ENCODE data around the gene CCL16. TPM values are rescaled to one million over a fixed set of nuclear protein-coding genes. Genes with fewer than 3 reads are reported as not detected.

Gene CCL16
- total and polyA plus RNA-seq, 7 donors = 0.04 TPM; not detected in 6

DNA sequence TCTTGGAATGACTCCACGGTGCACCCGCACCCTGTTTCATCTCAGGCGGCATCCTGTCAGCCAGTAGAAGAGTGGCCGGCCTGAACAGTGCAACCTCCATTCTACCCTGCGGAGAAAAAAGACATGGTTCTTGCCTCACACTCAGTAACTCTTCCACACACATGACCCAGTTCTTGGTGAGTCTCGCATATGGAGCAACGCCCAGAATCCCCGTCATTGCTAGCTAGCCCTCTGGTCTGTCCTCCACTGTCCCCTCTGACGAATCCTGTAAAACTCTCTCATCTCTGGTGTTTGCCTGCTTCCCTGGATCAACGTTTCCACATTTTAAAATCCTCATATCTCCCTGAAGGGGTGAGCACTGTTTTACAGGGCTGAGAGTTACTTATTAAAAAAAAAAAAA, 46.5 kb downstream of the CCL16 start:
- ATAC-seq (no peak), DNase-seq (no peak)
- TF ChIP-seq, protein P1, sequence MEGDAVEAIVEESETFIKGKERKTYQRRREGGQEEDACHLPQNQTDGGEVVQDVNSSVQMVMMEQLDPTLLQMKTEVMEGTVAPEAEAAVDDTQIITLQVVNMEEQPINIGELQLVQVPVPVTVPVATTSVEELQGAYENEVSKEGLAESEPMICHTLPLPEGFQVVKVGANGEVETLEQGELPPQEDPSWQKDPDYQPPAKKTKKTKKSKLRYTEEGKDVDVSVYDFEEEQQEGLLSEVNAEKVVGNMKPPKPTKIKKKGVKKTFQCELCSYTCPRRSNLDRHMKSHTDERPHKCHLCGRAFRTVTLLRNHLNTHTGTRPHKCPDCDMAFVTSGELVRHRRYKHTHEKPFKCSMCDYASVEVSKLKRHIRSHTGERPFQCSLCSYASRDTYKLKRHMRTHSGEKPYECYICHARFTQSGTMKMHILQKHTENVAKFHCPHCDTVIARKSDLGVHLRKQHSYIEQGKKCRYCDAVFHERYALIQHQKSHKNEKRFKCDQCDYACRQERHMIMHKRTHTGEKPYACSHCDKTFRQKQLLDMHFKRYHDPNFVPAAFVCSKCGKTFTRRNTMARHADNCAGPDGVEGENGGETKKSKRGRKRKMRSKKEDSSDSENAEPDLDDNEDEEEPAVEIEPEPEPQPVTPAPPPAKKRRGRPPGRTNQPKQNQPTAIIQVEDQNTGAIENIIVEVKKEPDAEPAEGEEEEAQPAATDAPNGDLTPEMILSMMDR (IDR thresholded peaks at IDR 0.05) = no peak
- Histone ChIP-seq H3K4me3 (no peak overlapping the region), H3K9me3 (no peaks in the 10 kb centered on the region), H3K4me1 (peaks cover 4% of the 10 kb centered on the region), H3K36me3 (ENCODE audit: insufficient read depth in 1 of 2, low read depth in 1 of 2) (no peaks in the 10 kb centered on the region), H3K27ac (no peak overlapping the region), H3K27me3 (ENCODE audit: insufficient read depth in 3 of 3, low read length in 2 of 3) (peaks cover 0 to 11% (median 3%) of the 10 kb centered on the region in 3 donors)
- WGBS, 3 donors = 81 to 88% (median 84%) methylated on average over 10 of the region's 10 CpGs
- intact Hi-C loops (cut with DNase I) = no loop called here

DNA sequence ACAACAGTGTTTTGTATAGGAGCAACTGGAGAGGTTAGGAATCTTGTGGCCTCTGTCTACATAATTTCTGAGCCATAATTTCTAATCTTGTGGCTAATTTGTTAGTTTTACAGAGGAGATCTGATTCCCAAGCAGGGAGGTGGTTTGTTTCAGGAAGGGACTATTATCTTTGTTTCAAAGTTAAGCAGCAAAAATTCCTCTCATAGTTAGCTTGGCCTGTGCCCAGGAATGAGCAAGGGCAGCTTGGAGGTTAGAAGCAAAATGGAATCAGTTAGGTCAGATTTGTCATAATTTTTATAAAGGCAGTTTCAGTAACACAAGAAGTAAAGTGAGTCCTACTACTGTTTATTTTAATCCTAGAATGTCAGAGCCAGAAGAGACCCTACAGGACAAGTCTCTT, 48.7 kb downstream of the CCL16 start:
- Histone ChIP-seq H3K4me1 (peaks cover 4% of the 10 kb centered on the region), H3K36me3 (ENCODE audit: insufficient read depth in 1 of 2, low read depth in 1 of 2) (no peaks in the 10 kb centered on the region), H3K27ac (no peak overlapping the region), H3K27me3 (ENCODE audit: insufficient read depth in 3 of 3, low read length in 2 of 3) (peaks cover 0 to 23% (median 4%) of the 10 kb centered on the region in 3 donors), H3K4me3 (no peak overlapping the region), H3K9me3 (no peaks in the 10 kb centered on the region)
- TF ChIP-seq, protein P1 (IDR thresholded peaks at IDR 0.05) = no peak
- DNase-seq (no peak), ATAC-seq (no peak)
- intact Hi-C loops (cut with DNase I) = no loop called here

DNA sequence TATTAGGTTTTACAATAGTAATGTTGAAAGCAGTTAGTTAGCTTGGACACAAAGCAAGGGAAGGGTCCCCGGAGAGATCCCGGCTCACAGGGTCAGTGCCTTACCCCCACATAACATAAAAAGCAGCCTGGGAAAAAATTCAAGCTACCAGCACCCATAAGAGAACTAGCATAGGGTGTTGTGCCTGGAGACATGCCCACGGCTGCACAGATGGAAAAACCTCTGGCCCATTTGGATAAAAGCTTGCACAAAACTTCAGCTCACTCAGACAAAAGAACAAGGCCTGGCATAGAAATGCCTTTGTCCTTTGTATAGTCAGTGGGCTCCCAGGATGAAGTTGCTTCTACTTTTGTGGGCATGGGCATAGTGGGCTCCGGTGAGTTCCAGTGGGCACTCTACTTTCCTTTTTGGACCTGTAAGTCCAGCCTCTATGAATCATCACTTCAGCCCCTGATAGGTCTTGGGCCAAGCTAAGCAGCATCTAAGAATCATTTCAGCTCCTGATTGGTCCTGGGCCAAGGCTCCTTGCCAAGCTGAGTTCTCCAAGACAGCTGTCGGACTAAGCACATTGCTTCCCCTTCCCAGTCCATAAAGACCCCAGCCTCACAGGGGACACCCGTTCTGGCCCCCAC, 49.4 kb downstream of the CCL16 start:
- ATAC-seq (no peak), DNase-seq (no peak)
- no peak overlapping the region for H3K27ac ChIP-seq
- H3K27me3 ChIP-seq (ENCODE audit: insufficient read depth in 3 of 3, low read length in 2 of 3) = peaks cover 0 to 23% (median 4%) of the 10 kb centered on the region in 3 donors
- no peaks in the 10 kb centered on the region for H3K9me3 ChIP-seq
- 39 to 46% (median 45%) methylated on average over 6 of the region's 6 CpGs for WGBS, 3 donors
- intact Hi-C loops (cut with DNase I) = no loop called here
- H3K4me3 ChIP-seq = no peak overlapping the region
- H3K4me1 ChIP-seq = peaks cover 4% of the 10 kb centered on the region
- no peaks in the 10 kb centered on the region for H3K36me3 ChIP-seq (ENCODE audit: insufficient read depth in 1 of 2, low read depth in 1 of 2)
- TF ChIP-seq, protein P1 (IDR thresholded peaks at IDR 0.05) = no peak

DNA sequence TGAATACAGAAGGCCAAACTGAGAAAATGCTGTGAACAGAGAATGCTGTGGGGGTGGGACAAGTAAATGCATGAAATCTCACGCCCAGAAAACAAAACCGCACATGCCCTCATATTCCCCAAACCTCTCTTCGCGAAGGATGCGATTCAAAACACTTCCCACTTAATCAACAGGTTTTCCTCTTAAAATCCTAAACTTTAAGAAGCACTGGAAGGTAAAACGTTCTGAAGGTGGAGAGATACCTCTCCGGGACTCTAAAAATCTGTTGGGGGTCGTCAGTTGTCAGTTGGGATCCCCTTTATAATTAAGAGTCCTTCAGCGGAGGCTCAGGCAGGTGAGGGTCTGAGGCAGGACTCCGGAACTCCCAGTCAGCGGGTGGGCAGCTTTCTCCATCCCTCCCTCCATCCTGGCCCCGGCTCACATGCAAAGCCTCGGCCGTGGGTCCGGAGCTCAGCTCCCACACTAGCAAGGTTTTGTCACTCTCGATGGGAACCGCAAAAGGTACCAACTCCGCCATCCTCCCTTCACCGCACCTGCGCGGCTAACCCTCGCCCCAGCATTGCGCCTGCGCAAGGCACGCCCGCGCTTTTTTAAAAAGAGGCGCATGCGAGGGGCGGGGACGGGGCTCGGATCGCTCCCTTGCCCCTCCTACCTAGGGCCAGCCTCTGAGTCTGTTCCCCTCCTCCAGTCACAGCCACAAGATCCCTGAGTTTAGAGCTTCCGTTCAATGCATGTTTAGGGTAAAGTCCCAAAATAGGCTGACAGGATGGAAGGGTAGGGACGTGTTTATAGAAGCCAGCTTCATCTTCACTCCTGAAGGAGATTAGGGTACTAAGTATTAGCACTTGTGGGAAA, 50.9 kb downstream of the CCL16 start, which contains the start of gene RDM1:
Gene RDM1, minus strand, starts transcription at position 563 of the 855 bp plus-strand sequence. Its CDS starts 46 bp downstream, at position 517.
- no peak within 1 kb of the TSS for H3K27ac ChIP-seq
- DNase-seq (peak; percentile 24 to 60), ATAC-seq (peak in 1 of 4 donors; percentile 49)
- peaks cover 4% of the 10 kb centered on the region for H3K4me1 ChIP-seq
- no peaks in the 10 kb centered on the region for H3K9me3 ChIP-seq
- TF ChIP-seq, protein P1 (IDR thresholded peaks at IDR 0.05) = no peak
- peaks cover 0 to 23% (median 4%) of the 10 kb centered on the region in 3 donors for H3K27me3 ChIP-seq (ENCODE audit: insufficient read depth in 3 of 3, low read length in 2 of 3)
- peak within 1 kb of the TSS; percentile 32 for H3K4me3 ChIP-seq
- no peaks in the 10 kb centered on the region for H3K36me3 ChIP-seq (ENCODE audit: insufficient read depth in 1 of 2, low read depth in 1 of 2)
- intact Hi-C loops (cut with DNase I) = no loop called here
- 1 to 2% (median 2%) methylated on average over 35 of the region's 35 CpGs for WGBS, 3 donors

All from psoas muscle (tissue), 8 donors.